Stomach (tissue), 9 donors: ENCODE measurements around the gene RECK. TPM values are rescaled to one million over a fixed set of nuclear protein-coding genes. Genes with fewer than 3 reads are reported as not detected.

Source experiments
- DNase-seq, 2 donors: peaks; one replicate each; pipeline versions ENCODE4 v3.0.0 to v3.0.0-alpha.2; 2013 to 2019
- H3K27ac ChIP-seq, 5 donors: fragments of 200-600 bp in 4 of 5; sonication (generic) in 4 of 5; one replicate each; pipeline ENCODE4 v1.5.1; 2013 to 2019; ENCODE audit warnings: mild to moderate bottlenecking in 1 of 5, moderate library complexity in 1 of 5
- H3K27me3 ChIP-seq, 3 donors: fragments of 200-600 bp; sonication (generic); one replicate each; pipeline ENCODE4 v1.5.1; 2017 to 2019; ENCODE audit warnings: mixed run types in 1 of 3
- H3K36me3 ChIP-seq, 4 donors: fragments of 200-600 bp; sonication (generic); 1 replicate in 3 of 4; 2 replicates in 1 of 4; pipeline ENCODE4 v1.5.1; 2016 to 2019
- H3K4me1 ChIP-seq, 4 donors: fragments of 200-600 bp; sonication (generic); one replicate each; pipeline ENCODE4 v1.5.1; 2016 to 2019
- H3K4me3 ChIP-seq, 4 donors: fragments of 200-600 bp; sonication (generic) in 3 of 4; one replicate each; pipeline ENCODE4 v1.5.1; 2016 to 2019; ENCODE audit warnings: mild to moderate bottlenecking in 1 of 4
- H3K9me3 ChIP-seq, 4 donors: fragments of 200-600 bp; sonication (generic); one replicate each; pipeline ENCODE4 v1.5.1; 2016 to 2019
- EP300 ChIP-seq: sonication (generic); formaldehyde crosslinking; IDR thresholded peaks from one replicate; pipeline ENCODE4 v1.6.1; 2017; ENCODE audit warnings: antibody characterized with exemption
- POLR2A ChIP-seq, 4 donors: fragments of 450-650 bp; IDR thresholded peaks; one replicate each; pipeline ENCODE4 v1.6.1; 2016; ENCODE audit warnings: antibody characterized with exemption in 4 of 4, control low read depth in 2 of 4, mild to moderate bottlenecking in 1 of 4, moderate library complexity in 1 of 4
- POLR2AphosphoS5 ChIP-seq, 3 donors: sonication (generic); formaldehyde crosslinking; IDR thresholded peaks; one replicate each; pipeline ENCODE4 v1.6.1; 2016; ENCODE audit warnings: antibody characterized with exemption in 3 of 3
- WGBS, 5 donors: extraction: QIAGEN DNeasy Blood & Tissue Kit in 3 of 5; methylation state at CpG; one replicate each; pipeline versions ENCODE4 v1.1.5 to v1.1.7; 2013 to 2018; 5-methylcytosine and 5-hydroxymethylcytosine counted together
- intact Hi-C: fragments of 100-400 bp; cut with DNase I; formaldehyde crosslinking; loops from one replicate; pipeline ENCODE4 v1.15.1; 2023; ENCODE audit warnings: low total_unique reads
- polyA plus RNA-seq, 3 donors: library from polyadenylated mRNA; stranded (reverse); fragments of 200-250 nt; gene quantifications; one replicate each; pipeline ENCODE4 v1.2.3, GENCODE V29; 2013
- total RNA-seq, 5 donors: library from RNA; depleted of rRNA; stranded (reverse); fragments of >200 nt; gene quantifications; one replicate each; pipeline versions ENCODE4 v1.1.0 to v1.2.3, GENCODE V29; 2014 to 2016
- TF ChIP-seq, protein P1 (sequence below), 7 experiments: fragments of 450-650 bp in 4 of 7; fragments of 200-600 bp in 3 of 7; sonication (generic) in 3 of 7; IDR thresholded peaks; one replicate each; pipeline ENCODE4 v1.5.1; 2016 to 2019; ENCODE audit warnings: antibody characterized with exemption in 7 of 7, control low read depth in 2 of 7, mild to moderate bottlenecking in 1 of 7
- donor health status: healthy with polysubstance abuse.
- donor health status: Bipolar disorder and iron deficiency.
- donor health status: healthy.

RECK gene
- total and polyA plus RNA-seq, 8 donors, result 2.3 to 19.3 (median 4.8) TPM

DNA sequence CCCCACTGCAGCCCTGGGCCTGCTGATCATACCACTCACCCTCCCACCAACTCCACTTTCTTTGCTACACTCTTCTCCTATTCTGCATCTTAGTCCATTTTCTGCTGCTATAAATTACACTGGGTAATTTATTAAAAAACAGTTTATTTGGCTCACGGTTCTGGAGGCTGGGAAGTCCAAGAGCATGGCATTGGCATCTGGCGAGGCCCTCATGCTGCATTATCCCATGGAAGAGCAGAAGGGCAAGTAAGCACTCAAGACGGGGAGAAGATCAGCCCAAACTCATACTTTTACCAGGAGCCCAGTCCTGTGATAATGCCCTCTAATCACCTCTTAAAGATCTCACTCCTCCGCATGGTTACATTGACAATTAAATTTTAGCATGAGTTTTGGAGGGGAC is 109.3 kb downstream of the RECK start:
- peaks cover 56 to 98% (median 76%) of the 10 kb centered on the region in 4 donors for H3K4me1 ChIP-seq
- H3K27ac ChIP-seq, result no peak overlapping the region
- intact Hi-C loops, result no loop called here
- WGBS, 5 donors, result 94 to 99% (median 98%) methylated on average over 4 of the region's 4 CpGs
- no peak for DNase-seq
- TF ChIP-seq, protein P1, sequence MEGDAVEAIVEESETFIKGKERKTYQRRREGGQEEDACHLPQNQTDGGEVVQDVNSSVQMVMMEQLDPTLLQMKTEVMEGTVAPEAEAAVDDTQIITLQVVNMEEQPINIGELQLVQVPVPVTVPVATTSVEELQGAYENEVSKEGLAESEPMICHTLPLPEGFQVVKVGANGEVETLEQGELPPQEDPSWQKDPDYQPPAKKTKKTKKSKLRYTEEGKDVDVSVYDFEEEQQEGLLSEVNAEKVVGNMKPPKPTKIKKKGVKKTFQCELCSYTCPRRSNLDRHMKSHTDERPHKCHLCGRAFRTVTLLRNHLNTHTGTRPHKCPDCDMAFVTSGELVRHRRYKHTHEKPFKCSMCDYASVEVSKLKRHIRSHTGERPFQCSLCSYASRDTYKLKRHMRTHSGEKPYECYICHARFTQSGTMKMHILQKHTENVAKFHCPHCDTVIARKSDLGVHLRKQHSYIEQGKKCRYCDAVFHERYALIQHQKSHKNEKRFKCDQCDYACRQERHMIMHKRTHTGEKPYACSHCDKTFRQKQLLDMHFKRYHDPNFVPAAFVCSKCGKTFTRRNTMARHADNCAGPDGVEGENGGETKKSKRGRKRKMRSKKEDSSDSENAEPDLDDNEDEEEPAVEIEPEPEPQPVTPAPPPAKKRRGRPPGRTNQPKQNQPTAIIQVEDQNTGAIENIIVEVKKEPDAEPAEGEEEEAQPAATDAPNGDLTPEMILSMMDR (IDR thresholded peaks at IDR 0.05), result no peak
- TF ChIP-seq EP300 (no peak), POLR2AphosphoS5 (IDR thresholded peaks at IDR 0.05) (no peak), POLR2A (IDR thresholded peaks at IDR 0.05) (no peak)
- no peaks in the 10 kb centered on the region for H3K27me3 ChIP-seq
- H3K36me3 ChIP-seq, result peaks cover 0 to 31% (median 3%) of the 10 kb centered on the region in 4 donors
- peaks cover 0 to 5% (median 2%) of the 10 kb centered on the region in 4 donors for H3K9me3 ChIP-seq
- no peak overlapping the region for H3K4me3 ChIP-seq

DNA sequence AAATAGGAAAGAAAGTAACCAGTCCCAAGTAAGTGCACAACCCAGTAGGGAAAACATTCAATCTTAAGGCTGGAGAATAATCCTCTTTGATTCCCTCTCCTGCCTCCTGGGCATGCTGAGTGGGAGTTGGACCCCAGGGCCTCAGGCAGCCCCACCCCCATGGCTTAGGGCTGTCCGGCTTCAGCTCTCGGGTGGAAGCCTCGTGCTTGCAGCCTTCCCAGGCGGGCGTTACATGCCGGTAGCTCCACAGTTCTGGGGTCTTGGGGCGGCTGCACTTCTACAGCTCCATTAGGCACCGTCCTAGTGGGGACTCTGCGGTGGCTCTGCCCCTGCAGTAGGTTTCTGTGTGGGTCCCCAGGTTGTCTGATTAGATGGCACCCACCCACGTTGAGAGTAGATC is 109.9 kb downstream of the RECK start:
- H3K9me3 ChIP-seq, result peaks cover 0 to 5% (median 2%) of the 10 kb centered on the region in 4 donors
- H3K27ac ChIP-seq, result peak overlapping the region in 2 of 5 donors; percentile 82 to 84
- peaks cover 0 to 38% (median 3%) of the 10 kb centered on the region in 4 donors for H3K36me3 ChIP-seq
- DNase-seq, result no peak
- TF ChIP-seq POLR2AphosphoS5 (IDR thresholded peaks at IDR 0.05), result no peak
- TF ChIP-seq, protein P1 (IDR thresholded peaks at IDR 0.05), result no peak
- TF ChIP-seq EP300, result no peak
- TF ChIP-seq POLR2A (IDR thresholded peaks at IDR 0.05), result no peak
- peaks cover 53 to 98% (median 70%) of the 10 kb centered on the region in 4 donors for H3K4me1 ChIP-seq
- intact Hi-C loops, result no loop called here
- no peak overlapping the region for H3K4me3 ChIP-seq
- H3K27me3 ChIP-seq, result no peaks in the 10 kb centered on the region
- 92 to 98% (median 95%) methylated on average over 4 to 10 of the region's 10 CpGs for WGBS, 5 donors

DNA sequence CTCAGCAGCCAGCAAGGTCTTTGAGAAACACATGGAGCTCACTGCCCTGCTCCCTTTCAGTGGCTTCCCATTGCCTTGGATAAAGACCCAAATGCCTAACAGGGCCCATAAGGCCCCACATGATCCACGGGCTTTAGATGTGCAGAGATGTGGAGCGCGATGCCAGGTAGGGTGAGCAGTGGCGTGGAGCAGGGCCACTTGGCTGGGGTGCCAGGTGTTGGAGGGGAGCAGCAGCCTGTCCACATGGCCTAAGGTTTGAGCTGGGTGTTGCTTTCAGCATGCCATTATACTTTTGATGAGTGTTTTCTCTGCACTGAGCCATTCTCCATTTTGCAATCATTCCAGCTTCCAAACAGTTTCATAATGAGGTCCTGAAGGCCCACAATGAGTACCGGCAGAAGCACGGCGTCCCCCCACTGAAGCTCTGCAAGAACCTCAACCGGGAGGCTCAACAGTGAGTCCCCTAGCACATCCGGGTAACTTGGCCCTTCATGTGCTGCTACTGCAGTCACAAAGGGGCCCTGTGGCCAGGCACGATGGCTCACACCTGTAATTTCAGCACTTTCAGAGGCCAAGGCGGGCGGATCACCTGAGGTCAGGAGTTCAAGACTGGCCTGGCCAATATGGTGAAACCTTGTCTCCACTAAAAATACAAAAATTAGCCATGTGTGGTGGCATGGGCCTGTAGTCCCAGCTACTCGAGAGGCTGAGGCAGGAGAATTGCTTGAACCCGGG is 110.9 kb downstream of the RECK start:
- intact Hi-C loops, result no loop called here
- TF ChIP-seq, protein P1 (IDR thresholded peaks at IDR 0.05), result no peak
- TF ChIP-seq EP300 (no peak), POLR2A (IDR thresholded peaks at IDR 0.05) (no peak), POLR2AphosphoS5 (IDR thresholded peaks at IDR 0.05) (no peak)
- no peak for DNase-seq
- Histone ChIP-seq H3K9me3 (peaks cover 0 to 5% (median 2%) of the 10 kb centered on the region in 4 donors), H3K27ac (peak overlapping the region in 4 of 5 donors; percentile 50 to 84 (median 82)), H3K4me3 (no peak overlapping the region), H3K27me3 (no peaks in the 10 kb centered on the region), H3K36me3 (peaks cover 0 to 43% (median 3%) of the 10 kb centered on the region in 4 donors), H3K4me1 (peaks cover 48 to 98% (median 61%) of the 10 kb centered on the region in 4 donors)
- 88 to 93% (median 91%) methylated on average over 12 to 14 of the region's 14 CpGs for WGBS, 5 donors

DNA sequence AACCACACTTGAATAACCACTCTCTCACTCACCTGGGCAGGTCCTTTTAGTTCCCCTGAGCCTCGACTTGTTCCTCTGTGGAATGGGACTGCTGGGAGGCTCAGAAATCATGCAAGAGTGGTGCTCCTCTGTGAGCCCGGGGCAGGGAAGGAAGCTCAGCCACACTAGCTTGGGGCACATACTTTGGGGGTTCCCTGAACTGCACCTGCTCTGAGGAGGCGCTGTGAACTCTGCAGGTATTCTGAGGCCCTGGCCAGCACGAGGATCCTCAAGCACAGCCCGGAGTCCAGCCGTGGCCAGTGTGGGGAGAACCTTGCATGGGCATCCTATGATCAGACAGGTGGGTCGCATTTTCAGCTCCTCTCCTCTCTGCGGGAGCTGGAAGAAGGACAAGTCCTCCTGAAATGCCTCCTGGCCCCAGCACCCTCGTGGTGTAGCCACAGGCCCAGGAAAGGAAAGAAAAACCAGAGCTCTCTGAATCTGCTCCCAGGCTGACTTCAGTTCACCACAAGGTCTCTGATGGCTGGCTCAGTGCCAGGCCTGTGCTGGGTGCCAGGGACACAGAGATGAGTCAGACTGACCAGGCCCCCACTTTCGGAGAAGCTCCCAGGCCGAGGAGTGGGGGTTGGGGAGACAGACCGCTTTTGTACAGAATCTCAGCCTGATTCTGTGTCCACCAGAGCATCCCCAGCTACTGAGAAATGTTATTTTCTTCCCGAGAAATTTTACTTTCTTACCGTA is 111.8 kb downstream of the RECK start:
- H3K27ac ChIP-seq, result peak overlapping the region; percentile 19 to 84 (median 81)
- DNase-seq, result peak; percentile 84 to 93
- H3K4me3 ChIP-seq, result no peak overlapping the region
- H3K36me3 ChIP-seq, result peaks cover 0 to 43% (median 3%) of the 10 kb centered on the region in 4 donors
- intact Hi-C loops, result no loop called here
- 55 to 66% (median 63%) methylated on average over 13 to 14 of the region's 14 CpGs for WGBS, 5 donors
- H3K27me3 ChIP-seq, result no peaks in the 10 kb centered on the region
- H3K4me1 ChIP-seq, result peaks cover 39 to 98% (median 52%) of the 10 kb centered on the region in 4 donors
- TF ChIP-seq POLR2AphosphoS5 (IDR thresholded peaks at IDR 0.05) (peak in 1 of 3 donors; percentile 66), EP300 (no peak), POLR2A (IDR thresholded peaks at IDR 0.05) (no peak)
- peaks cover 0 to 5% (median 2%) of the 10 kb centered on the region in 4 donors for H3K9me3 ChIP-seq
